ENCODE results near the gene INF2.

- TF ChIP-seq, protein P1, sequence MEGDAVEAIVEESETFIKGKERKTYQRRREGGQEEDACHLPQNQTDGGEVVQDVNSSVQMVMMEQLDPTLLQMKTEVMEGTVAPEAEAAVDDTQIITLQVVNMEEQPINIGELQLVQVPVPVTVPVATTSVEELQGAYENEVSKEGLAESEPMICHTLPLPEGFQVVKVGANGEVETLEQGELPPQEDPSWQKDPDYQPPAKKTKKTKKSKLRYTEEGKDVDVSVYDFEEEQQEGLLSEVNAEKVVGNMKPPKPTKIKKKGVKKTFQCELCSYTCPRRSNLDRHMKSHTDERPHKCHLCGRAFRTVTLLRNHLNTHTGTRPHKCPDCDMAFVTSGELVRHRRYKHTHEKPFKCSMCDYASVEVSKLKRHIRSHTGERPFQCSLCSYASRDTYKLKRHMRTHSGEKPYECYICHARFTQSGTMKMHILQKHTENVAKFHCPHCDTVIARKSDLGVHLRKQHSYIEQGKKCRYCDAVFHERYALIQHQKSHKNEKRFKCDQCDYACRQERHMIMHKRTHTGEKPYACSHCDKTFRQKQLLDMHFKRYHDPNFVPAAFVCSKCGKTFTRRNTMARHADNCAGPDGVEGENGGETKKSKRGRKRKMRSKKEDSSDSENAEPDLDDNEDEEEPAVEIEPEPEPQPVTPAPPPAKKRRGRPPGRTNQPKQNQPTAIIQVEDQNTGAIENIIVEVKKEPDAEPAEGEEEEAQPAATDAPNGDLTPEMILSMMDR (conservative IDR thresholded peaks at IDR 0.05; ENCODE audit: low read depth in 2 of 2) = peak; percentile 53 to 65
- TF ChIP-seq STAT1 (IDR thresholded peaks at IDR 0.05; ENCODE audit: unreplicated experiment) = no peak
- no peak for TF ChIP-seq ETS1 (IDR thresholded peaks at IDR 0.05)
- TF ChIP-seq POLR2AphosphoS5 (IDR thresholded peaks at IDR 0.05; ENCODE audit: low read depth) = no peak
- TF ChIP-seq, protein P2, sequence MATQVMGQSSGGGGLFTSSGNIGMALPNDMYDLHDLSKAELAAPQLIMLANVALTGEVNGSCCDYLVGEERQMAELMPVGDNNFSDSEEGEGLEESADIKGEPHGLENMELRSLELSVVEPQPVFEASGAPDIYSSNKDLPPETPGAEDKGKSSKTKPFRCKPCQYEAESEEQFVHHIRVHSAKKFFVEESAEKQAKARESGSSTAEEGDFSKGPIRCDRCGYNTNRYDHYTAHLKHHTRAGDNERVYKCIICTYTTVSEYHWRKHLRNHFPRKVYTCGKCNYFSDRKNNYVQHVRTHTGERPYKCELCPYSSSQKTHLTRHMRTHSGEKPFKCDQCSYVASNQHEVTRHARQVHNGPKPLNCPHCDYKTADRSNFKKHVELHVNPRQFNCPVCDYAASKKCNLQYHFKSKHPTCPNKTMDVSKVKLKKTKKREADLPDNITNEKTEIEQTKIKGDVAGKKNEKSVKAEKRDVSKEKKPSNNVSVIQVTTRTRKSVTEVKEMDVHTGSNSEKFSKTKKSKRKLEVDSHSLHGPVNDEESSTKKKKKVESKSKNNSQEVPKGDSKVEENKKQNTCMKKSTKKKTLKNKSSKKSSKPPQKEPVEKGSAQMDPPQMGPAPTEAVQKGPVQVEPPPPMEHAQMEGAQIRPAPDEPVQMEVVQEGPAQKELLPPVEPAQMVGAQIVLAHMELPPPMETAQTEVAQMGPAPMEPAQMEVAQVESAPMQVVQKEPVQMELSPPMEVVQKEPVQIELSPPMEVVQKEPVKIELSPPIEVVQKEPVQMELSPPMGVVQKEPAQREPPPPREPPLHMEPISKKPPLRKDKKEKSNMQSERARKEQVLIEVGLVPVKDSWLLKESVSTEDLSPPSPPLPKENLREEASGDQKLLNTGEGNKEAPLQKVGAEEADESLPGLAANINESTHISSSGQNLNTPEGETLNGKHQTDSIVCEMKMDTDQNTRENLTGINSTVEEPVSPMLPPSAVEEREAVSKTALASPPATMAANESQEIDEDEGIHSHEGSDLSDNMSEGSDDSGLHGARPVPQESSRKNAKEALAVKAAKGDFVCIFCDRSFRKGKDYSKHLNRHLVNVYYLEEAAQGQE (IDR thresholded peaks at IDR 0.05; ENCODE audit: unreplicated experiment) = no peak
- no peak for TF ChIP-seq EZH2phosphoT487 (IDR thresholded peaks at IDR 0.05; ENCODE audit: unreplicated experiment)
- no peak for TF ChIP-seq ZNF114 (CRISPR knock-in tag; IDR thresholded peaks at IDR 0.05)
- no peak for TF ChIP-seq EZH2 (IDR thresholded peaks at IDR 0.05; ENCODE audit: low read depth, unreplicated experiment)
- no peak for TF ChIP-seq CREB1 (CRISPR knock-in tag; IDR thresholded peaks at IDR 0.05; ENCODE audit: low read depth)
- no peak for TF ChIP-seq JUNB (IDR thresholded peaks at IDR 0.05; ENCODE audit: unreplicated experiment)
- no peak for TF ChIP-seq ZNF331 (CRISPR knock-in tag; IDR thresholded peaks at IDR 0.05; ENCODE audit: low read depth)
- TF ChIP-seq, protein P3, sequence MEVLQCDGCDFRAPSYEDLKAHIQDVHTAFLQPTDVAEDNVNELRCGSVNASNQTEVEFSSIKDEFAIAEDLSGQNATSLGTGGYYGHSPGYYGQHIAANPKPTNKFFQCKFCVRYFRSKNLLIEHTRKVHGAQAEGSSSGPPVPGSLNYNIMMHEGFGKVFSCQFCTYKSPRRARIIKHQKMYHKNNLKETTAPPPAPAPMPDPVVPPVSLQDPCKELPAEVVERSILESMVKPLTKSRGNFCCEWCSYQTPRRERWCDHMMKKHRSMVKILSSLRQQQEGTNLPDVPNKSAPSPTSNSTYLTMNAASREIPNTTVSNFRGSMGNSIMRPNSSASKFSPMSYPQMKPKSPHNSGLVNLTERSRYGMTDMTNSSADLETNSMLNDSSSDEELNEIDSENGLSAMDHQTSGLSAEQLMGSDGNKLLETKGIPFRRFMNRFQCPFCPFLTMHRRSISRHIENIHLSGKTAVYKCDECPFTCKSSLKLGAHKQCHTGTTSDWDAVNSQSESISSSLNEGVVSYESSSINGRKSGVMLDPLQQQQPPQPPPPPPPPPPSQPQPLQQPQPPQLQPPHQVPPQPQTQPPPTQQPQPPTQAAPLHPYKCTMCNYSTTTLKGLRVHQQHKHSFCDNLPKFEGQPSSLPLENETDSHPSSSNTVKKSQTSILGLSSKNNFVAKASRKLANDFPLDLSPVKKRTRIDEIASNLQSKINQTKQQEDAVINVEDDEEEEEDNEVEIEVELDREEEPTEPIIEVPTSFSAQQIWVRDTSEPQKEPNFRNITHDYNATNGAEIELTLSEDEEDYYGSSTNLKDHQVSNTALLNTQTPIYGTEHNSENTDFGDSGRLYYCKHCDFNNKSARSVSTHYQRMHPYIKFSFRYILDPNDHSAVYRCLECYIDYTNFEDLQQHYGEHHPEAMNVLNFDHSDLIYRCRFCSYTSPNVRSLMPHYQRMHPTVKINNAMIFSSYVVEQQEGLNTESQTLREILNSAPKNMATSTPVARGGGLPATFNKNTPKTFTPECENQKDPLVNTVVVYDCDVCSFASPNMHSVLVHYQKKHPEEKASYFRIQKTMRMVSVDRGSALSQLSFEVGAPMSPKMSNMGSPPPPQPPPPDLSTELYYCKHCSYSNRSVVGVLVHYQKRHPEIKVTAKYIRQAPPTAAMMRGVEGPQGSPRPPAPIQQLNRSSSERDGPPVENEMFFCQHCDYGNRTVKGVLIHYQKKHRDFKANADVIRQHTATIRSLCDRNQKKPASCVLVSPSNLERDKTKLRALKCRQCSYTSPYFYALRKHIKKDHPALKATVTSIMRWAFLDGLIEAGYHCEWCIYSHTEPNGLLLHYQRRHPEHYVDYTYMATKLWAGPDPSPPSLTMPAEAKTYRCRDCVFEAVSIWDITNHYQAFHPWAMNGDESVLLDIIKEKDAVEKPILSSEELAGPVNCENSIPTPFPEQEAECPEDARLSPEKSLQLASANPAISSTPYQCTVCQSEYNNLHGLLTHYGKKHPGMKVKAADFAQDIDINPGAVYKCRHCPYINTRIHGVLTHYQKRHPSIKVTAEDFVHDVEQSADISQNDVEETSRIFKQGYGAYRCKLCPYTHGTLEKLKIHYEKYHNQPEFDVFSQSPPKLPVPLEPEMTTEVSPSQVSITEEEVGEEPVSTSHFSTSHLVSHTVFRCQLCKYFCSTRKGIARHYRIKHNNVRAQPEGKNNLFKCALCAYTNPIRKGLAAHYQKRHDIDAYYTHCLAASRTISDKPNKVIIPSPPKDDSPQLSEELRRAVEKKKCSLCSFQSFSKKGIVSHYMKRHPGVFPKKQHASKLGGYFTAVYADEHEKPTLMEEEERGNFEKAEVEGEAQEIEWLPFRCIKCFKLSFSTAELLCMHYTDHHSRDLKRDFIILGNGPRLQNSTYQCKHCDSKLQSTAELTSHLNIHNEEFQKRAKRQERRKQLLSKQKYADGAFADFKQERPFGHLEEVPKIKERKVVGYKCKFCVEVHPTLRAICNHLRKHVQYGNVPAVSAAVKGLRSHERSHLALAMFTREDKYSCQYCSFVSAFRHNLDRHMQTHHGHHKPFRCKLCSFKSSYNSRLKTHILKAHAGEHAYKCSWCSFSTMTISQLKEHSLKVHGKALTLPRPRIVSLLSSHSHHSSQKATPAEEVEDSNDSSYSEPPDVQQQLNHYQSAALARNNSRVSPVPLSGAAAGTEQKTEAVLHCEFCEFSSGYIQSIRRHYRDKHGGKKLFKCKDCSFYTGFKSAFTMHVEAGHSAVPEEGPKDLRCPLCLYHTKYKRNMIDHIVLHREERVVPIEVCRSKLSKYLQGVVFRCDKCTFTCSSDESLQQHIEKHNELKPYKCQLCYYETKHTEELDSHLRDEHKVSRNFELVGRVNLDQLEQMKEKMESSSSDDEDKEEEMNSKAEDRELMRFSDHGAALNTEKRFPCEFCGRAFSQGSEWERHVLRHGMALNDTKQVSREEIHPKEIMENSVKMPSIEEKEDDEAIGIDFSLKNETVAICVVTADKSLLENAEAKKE (CRISPR knock-in tag; IDR thresholded peaks at IDR 0.05) = no peak
Measured at GRCh38 chr14:104770851-104771272, 81.4 kb downstream of the INF2 start.
